ENCODE measurements around the gene ARL11. TPM values are rescaled to one million over a fixed set of nuclear protein-coding genes. Genes with fewer than 3 reads are reported as not detected.

ARL11 gene
- total RNA-seq, 4 donors from 2014 or later = 1.5 to 6.1 (median 2.8) TPM; not detected in 1

GRCh38 chr13:49676581-49677298, 48.4 kb downstream of the ARL11 start:
- TF ChIP-seq CTCF (IDR thresholded peaks at IDR 0.05; ENCODE audit: low read depth) = no peak

- TF ChIP-seq CTCF (IDR thresholded peaks at IDR 0.05; ENCODE audit: low read depth) = no peak
Observed at GRCh38 chr13:49678191-49678914, 50.0 kb downstream of the ARL11 start.

GRCh38 chr13:49679246-49679645, 50.9 kb downstream of the ARL11 start:
- TF ChIP-seq CTCF (IDR thresholded peaks at IDR 0.05; ENCODE audit: low read depth) = no peak

GRCh38 chr13:49681842-49682435, 53.6 kb downstream of the ARL11 start:
- TF ChIP-seq CTCF (IDR thresholded peaks at IDR 0.05; ENCODE audit: low read depth) = no peak

Other genes starting within 250 kb of the ARL11 start
- 10 to 100 TPM; 51.7 to 72.9 (median 62.1) TPM for gene CAB39L, start 184.4 kb upstream of the ARL11 start, total RNA-seq
- gene SETDB2, start 184.2 kb upstream of the ARL11 start, total RNA-seq = 10 to 100 TPM; 10.3 to 18.2 (median 14.5) TPM
- gene PHF11, start 132.6 kb upstream of the ARL11 start, total RNA-seq = 10 to 100 TPM; 37.7 to 67.2 (median 47.5) TPM
- 10 to 100 TPM; 13.4 to 14.1 (median 13.9) TPM for gene RCBTB1, start 42.9 kb upstream of the ARL11 start, total RNA-seq
- 10 to 100 TPM; 23.8 to 67.5 (median 31.5) TPM for gene EBPL, start 63.0 kb downstream of the ARL11 start, total RNA-seq
- gene KPNA3, start 164.2 kb downstream of the ARL11 start, total RNA-seq = 10 to 100 TPM; 24.1 to 54.0 (median 32.0) TPM